ENCODE results near the gene SLC35A1. TPM values are rescaled to one million over a fixed set of nuclear protein-coding genes. Genes with fewer than 3 reads are reported as not detected.

The SLC35A1 gene
- total RNA-seq, 1 experiment from 2014 or later = 9.9 TPM

GRCh38 chr6:87494761-87495422, 22.1 kb downstream of the SLC35A1 start:
- no peaks in the 10 kb centered on the region for H3K9me2 ChIP-seq (replicated peaks; ENCODE audit: low read length)
- no TSS peak for BruUV-seq (replicated peaks)
- no peaks in the 10 kb centered on the region for H3K4me1 ChIP-seq (ENCODE audit: insufficient read depth, low read length)
- H3K27ac ChIP-seq (ENCODE audit: low read length) = no peak overlapping the region
- intact Hi-C loops (cut with micrococcal nuclease) = loop anchor here (5.0 kb wide), 1 partner anchor 103 kb away; no protein-coding TSS in a partner anchor
- no peaks in the 10 kb centered on the region for H3K27me3 ChIP-seq (ENCODE audit: low read length)
- no peak overlapping the region for H2AFZ ChIP-seq (ENCODE audit: low read length)
- H3K36me3 ChIP-seq (ENCODE audit: low read depth, low read length) = no peaks in the 10 kb centered on the region
- no peak for DNase-seq
- H3K9ac ChIP-seq (ENCODE audit: low read length) = no peak overlapping the region
- no peaks in the 10 kb centered on the region for H3F3A ChIP-seq (ENCODE audit: low read length, unreplicated experiment)
- no peak overlapping the region for H3K4me2 ChIP-seq (ENCODE audit: low read length)
- no peak for TF ChIP-seq CTCF (conservative IDR thresholded peaks at IDR 0.05; ENCODE audit: low read depth, low read length)
- no peak for TF ChIP-seq EZH2phosphoT487 (IDR thresholded peaks at IDR 0.05; ENCODE audit: borderline replicate concordance, low read length)
- no peak for TF ChIP-seq EZH2 (IDR thresholded peaks at IDR 0.05; ENCODE audit: low read length, unreplicated experiment)
- no peak overlapping the region for H3K4me3 ChIP-seq (ENCODE audit: low read length)
- ChIA-PET CTCF (no interaction called here), POLR2A (ENCODE audit: unreplicated experiment) (no interaction called here)
- H3K79me2 ChIP-seq (ENCODE audit: low read length) = no peaks in the 10 kb centered on the region
- peak; percentile 89 for ATAC-seq
- H3K9me3 ChIP-seq (ENCODE audit: low read length) = no peaks in the 10 kb centered on the region
- no peaks in the 10 kb centered on the region for H4K20me1 ChIP-seq (ENCODE audit: low read length)

DNA sequence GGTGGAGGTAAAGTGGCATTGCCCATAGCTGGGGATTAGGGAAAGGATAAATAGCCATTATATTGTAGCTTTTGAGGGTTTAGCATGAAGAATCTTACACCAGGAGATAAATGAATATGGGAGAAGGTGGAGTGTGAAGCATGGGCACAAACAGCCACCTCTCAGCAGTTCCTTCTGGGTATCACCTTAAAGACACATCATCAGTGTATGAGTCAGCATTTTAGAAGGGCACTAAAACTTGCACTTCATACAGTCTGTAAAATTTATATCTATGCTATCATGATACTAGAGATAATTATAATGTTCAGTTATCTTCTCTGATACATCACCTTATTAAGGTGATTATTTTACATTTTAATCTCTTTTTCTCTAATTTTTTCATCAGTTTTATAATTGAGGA, 25.3 kb downstream of the SLC35A1 start:
- H3K79me2 ChIP-seq (ENCODE audit: low read length) = no peaks in the 10 kb centered on the region
- no peak overlapping the region for H2AFZ ChIP-seq (ENCODE audit: low read length)
- H3K4me1 ChIP-seq (ENCODE audit: insufficient read depth, low read length) = no peaks in the 10 kb centered on the region
- H3K9ac ChIP-seq (ENCODE audit: low read length) = no peak overlapping the region
- no peaks in the 10 kb centered on the region; the same call in 1 of the 2 replicates for H3K36me3 ChIP-seq (ENCODE audit: low read depth, low read length)
- TF ChIP-seq EZH2phosphoT487 (IDR thresholded peaks at IDR 0.05; ENCODE audit: borderline replicate concordance, low read length) (no peak), EZH2 (IDR thresholded peaks at IDR 0.05; ENCODE audit: low read length, unreplicated experiment) (no peak), CTCF (conservative IDR thresholded peaks at IDR 0.05; ENCODE audit: low read depth, low read length) (no peak)
- H4K20me1 ChIP-seq (ENCODE audit: low read length) = no peaks in the 10 kb centered on the region
- H3K27ac ChIP-seq (ENCODE audit: low read length) = no peak overlapping the region
- no peak for DNase-seq
- ChIA-PET CTCF (no interaction called here), POLR2A (ENCODE audit: unreplicated experiment) (no interaction called here)
- no peaks in the 10 kb centered on the region for H3F3A ChIP-seq (ENCODE audit: low read length, unreplicated experiment)
- intact Hi-C loops (cut with micrococcal nuclease) = loop anchor here (5.0 kb wide), 1 partner anchor 106 kb away; no protein-coding TSS in a partner anchor
- no peaks in the 10 kb centered on the region for H3K9me2 ChIP-seq (replicated peaks; ENCODE audit: low read length)
- ATAC-seq = no peak
- no peak overlapping the region for H3K4me2 ChIP-seq (ENCODE audit: low read length)
- no peaks in the 10 kb centered on the region for H3K27me3 ChIP-seq (ENCODE audit: low read length)
- BruUV-seq (replicated peaks) = no TSS peak
- H3K9me3 ChIP-seq (ENCODE audit: low read length) = no peaks in the 10 kb centered on the region
- H3K4me3 ChIP-seq (ENCODE audit: low read length) = no peak overlapping the region

- CTCF ChIA-PET = no interaction called here
Observed at GRCh38 chr6:87501809-87502572, 29.2 kb downstream of the SLC35A1 start.

More at GRCh38 chr6:87501809-87502572, 29.2 kb downstream of the SLC35A1 start:
- Histone ChIP-seq H3K4me3 (ENCODE audit: low read length) (no peak overlapping the region), H3K4me2 (ENCODE audit: low read length) (no peak overlapping the region), H3K36me3 (ENCODE audit: low read depth, low read length) (no peaks in the 10 kb centered on the region; the same call in 1 of the 2 replicates), H3K27ac (ENCODE audit: low read length) (no peak overlapping the region), H3K27me3 (ENCODE audit: low read length) (no peaks in the 10 kb centered on the region), H2AFZ (ENCODE audit: low read length) (no peak overlapping the region), H3K9me3 (ENCODE audit: low read length) (no peaks in the 10 kb centered on the region), H3K9me2 (replicated peaks; ENCODE audit: low read length) (no peaks in the 10 kb centered on the region), H4K20me1 (ENCODE audit: low read length) (no peaks in the 10 kb centered on the region), H3K79me2 (ENCODE audit: low read length) (no peaks in the 10 kb centered on the region), H3K4me1 (ENCODE audit: insufficient read depth, low read length) (no peaks in the 10 kb centered on the region), H3F3A (ENCODE audit: low read length, unreplicated experiment) (no peaks in the 10 kb centered on the region), H3K9ac (ENCODE audit: low read length) (no peak overlapping the region)
- ATAC-seq (no peak), DNase-seq (no peak)
- TF ChIP-seq EZH2 (IDR thresholded peaks at IDR 0.05; ENCODE audit: low read length, unreplicated experiment) (no peak), CTCF (conservative IDR thresholded peaks at IDR 0.05; ENCODE audit: low read depth, low read length) (no peak), EZH2phosphoT487 (IDR thresholded peaks at IDR 0.05; ENCODE audit: borderline replicate concordance, low read length) (no peak)
- intact Hi-C loops (cut with micrococcal nuclease) = no loop called here
- BruUV-seq (replicated peaks) = no TSS peak
- POLR2A ChIA-PET (ENCODE audit: unreplicated experiment) = no interaction called here
